HG03460 (cell line): Measurements from ENCODE around the gene UBB.

Experiments
- ATAC-seq: cut with Tn5 transposase; IDR thresholded peaks from one replicate; pipeline ENCODE4 v1.9.1; 2021; ENCODE audit not compliant: unreplicated experiment

UBB gene

GRCh38 chr17:16417896-16418684, 37.2 kb downstream of the UBB start:
- ATAC-seq = no peak

DNA sequence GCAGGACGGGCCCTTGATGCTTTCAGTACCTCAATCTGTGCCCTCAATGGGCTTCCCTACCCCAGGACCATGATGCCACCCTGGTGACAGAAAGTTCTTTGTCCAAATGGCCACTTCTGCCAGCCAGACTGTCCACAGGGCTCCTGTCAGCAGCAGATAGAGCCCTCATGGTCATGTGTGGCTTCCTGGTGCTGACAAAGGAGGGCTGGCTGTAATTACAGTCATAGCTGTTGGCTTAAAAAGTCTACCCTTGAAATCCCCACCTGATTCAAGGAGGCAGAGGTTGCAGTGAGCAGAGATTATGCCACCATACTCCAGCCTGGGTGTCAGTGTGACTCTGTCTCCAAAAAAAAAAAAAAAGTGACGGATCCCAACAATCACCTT, 37.8 kb downstream of the UBB start:
- ATAC-seq = no peak

DNA sequence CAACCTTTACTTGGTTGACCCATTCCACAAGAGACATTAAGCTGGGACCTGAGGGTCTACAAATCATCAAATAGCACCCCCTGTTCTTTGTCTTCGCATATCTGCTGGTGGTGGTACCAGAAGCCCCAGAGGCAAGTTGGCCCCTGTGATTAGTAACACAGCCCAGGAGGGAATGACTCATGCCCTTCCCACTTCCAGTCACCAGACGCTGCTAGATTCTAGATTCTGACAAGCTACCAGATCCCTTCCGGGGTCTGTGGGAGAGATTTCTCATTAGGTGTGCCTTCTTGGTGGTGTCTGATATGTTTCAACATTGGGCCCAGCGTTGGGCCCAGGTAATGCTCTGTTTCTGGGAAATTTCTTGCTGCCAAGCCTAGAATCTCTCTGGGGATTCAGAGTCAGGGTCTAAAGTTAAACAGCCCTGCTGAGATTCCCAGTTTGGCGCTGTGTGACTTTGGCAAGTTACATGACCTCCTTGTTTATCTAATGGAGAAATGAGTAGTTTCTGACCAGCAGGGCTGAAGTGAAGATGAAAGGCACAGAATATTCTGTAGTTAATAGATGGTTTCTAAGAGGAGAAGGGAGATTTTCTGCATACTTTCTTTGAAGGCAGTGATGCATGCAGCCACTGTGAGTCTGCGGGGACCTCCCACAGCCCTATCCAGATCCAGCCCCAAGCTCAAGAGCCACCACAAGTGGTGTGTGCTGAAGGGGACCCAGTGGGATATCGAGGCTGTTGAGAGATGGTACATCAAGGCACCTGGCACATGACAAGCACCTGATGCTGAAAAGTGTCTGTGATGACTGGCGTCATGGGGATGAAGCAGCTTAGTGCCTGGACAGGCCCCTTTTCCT, 38.4 kb downstream of the UBB start:
- ATAC-seq = peak; percentile 39

GRCh38 chr17:16419929-16420271, 39.0 kb downstream of the UBB start:
- ATAC-seq = no peak

GRCh38 chr17:16422416-16422815, 41.5 kb downstream of the UBB start:
- ATAC-seq = no peak

DNA sequence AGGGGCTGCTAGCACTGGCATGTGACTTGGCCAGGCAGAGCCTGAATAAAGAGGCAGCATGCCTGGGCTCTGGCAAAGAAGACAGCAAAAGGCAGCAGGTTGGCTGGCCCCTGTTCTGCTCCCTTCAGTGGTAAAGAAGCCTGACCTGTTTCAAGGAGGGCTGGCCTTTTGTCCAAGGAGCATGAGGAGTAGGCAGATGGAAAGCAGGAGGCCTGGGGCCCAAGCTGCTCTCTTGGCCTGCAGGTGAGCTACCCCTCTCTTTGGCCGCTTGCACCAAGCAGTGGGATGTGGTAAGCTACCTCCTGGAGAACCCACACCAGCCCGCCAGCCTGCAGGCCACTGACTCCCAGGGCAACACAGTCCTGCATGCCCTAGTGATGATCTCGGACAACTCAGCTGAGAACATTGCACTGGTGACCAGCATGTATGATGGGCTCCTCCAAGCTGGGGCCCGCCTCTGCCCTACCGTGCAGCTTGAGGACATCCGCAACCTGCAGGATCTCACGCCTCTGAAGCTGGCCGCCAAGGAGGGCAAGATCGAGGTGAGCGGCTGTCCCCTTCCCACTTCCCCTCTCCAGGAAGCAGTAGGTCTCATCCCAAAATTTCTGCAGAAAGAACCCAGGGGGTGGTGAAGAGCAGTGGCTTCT, 42.5 kb downstream of the UBB start:
- no peak for ATAC-seq

GRCh38 chr17:16425202-16425601, 44.3 kb downstream of the UBB start:
- ATAC-seq = no peak

- no peak for ATAC-seq
Measured at GRCh38 chr17:16425698-16426659, 45.1 kb downstream of the UBB start.

- no peak for ATAC-seq
Measured at GRCh38 chr17:16427020-16427419, 46.1 kb downstream of the UBB start.

DNA sequence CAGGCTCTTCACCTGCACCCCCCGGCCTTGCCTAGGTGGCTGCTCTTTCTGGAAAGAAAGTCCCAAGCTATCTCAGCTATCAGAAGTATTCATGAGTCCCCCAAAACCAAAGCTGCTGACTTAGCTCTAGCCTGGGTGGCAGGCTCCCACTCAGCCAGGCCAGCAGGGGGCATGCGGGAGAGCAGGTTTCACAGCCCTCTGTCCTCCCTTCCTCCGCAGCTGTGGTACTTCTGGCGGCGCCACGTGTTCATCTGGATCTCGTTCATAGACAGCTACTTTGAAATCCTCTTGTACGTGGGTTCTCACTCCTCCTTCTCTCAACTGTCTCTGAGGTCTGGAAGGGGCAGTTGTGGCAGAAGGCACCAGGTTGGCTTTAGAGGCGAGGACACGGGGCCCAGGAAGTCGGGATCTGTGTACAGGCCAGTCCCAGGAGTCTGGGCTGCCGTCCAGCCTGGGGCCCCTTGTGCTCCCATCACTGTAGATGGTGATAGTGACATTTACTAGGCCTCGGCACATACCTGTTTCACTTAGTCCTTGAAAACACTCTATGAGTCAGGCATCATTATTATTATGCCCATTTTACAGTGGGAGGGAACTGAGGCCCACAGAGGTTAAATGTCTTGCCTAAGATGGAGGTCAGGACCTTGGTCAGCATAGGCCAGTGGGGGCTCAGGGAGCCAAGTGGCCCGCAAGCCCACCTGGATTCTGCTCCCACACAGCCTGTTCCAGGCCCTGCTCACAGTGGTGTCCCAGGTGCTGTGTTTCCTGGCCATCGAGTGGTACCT, 47.4 kb downstream of the UBB start:
- no peak for ATAC-seq

GRCh38 chr17:16429083-16429482, 48.2 kb downstream of the UBB start:
- ATAC-seq = no peak

DNA sequence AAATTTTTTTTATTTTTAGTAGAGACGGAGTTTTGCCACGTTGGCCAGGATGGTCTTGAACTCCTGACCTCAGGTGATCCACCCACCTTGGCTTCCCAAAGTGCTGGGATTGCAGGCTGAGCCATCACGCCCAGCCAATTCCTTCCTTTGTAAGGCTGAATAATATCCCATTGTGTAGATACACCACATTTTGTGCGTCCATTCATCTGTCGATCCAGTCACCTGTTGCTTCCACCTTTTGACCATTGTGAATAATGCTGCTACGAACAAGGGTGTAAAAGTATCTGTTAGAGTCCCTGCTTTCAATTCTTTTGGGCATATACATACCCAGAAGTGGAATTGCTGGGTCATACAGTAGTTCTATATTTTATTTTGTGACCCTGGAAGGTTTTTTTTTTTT, 49.8 kb downstream of the UBB start:
- no peak for ATAC-seq

DNA sequence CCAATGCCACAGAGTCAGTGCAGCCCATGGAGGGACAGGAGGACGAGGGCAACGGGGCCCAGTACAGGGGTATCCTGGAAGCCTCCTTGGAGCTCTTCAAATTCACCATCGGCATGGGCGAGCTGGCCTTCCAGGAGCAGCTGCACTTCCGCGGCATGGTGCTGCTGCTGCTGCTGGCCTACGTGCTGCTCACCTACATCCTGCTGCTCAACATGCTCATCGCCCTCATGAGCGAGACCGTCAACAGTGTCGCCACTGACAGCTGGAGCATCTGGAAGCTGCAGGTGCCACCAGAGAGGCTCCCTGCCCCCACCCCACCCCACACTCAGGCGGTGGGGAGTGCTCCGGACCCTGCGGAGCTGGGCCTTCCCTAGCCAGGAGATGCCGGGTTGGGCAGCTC, 51.1 kb downstream of the UBB start:
- no peak for ATAC-seq
